ENCODE data around the gene AKR1A1. TPM values are rescaled to one million over a fixed set of nuclear protein-coding genes. Genes with fewer than 3 reads are reported as not detected.

AKR1A1 gene
- total and polyA plus RNA-seq, 2 of the 8 experiments (the other 6 are each of a cell fraction or from before 2014, with no cell fraction given), result 344 to 435 TPM

DNA sequence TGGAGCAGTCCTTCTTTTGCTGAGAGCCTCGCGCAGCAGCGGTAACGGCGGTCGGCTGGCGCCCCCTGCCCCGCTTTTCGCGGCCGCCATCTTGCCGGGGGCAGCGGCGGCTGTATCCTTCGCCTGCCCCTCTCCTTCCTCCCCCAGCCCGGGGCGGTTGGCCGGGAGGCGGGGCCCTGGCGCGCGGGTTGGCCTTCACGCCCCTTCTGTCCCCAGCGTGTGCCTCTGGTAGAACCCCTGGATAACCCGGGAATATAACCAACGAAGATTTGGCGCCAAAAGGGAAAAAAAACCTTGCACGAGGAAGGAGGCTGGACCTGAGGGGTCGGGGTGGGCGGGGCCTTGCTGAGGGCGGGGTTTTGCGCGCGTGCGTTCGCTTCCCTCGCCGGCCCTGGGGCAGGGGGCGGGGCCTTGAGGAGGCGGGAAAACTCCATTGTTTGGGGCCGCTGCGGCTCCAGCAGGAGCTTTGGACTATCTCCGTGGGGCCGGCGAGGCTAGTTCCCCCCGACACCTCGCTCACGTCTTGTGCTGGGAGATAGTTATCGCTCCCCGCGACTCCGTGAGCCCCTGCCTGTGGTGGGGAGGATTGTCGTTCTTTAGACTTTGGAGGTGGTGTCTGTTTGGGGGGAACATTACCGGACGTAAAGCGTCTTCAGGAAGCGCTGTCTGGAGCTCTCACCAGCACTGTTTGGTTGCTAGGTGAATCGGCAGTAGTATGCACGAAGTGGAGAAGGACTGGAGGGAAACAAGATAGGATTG is 33.9 kb downstream of the AKR1A1 start:
- Histone ChIP-seq H3K4me1 (replicated peaks in 1 of 4; ENCODE audit: control insufficient read depth in 3 of 4, insufficient read depth in 4 of 4, low read length in 3 of 4) (peaks cover 0 to 12% (median 1%) of the 10 kb centered on the region in 4 experiments; a peak in 4 of 7 replicates), H2BK12ac (ENCODE audit: low read depth, low read length) (peak overlapping the region; percentile 93; the same call in 1 of the 2 replicates), H3K27ac (ENCODE audit: low read depth, low read length) (peak overlapping the region; percentile 98), H2BK5ac (ENCODE audit: low read depth, low read length) (peak overlapping the region; percentile 100), H4K8ac (ENCODE audit: extremely low read depth, insufficient read depth, low read length) (peak overlapping the region; percentile 100; the same call in 1 of the 2 replicates), H3K36me3 (ENCODE audit: control insufficient read depth in 2 of 4, insufficient read depth in 4 of 4, low read length in 3 of 4) (peaks cover 0 to 13% (median 3%) of the 10 kb centered on the region in 4 experiments; a peak in 2 of 8 replicates), H4K5ac (ENCODE audit: insufficient read length, low read depth, low read length) (peak overlapping the region; percentile 100), H3K14ac (ENCODE audit: insufficient read length) (peak overlapping the region; percentile 42), H4K20me1 (replicated peaks in 1 of 2; ENCODE audit: control insufficient read depth in 1 of 2, insufficient read depth in 2 of 2, low read length in 2 of 2) (peaks cover 32 to 36% of the 10 kb centered on the region in 2 experiments), H2AFZ (ENCODE audit: low read length) (no peak overlapping the region), H3K23ac (ENCODE audit: insufficient read length) (no peak overlapping the region), H3K18ac (ENCODE audit: extremely low read depth, low read length) (peak overlapping the region; percentile 100), H3K4ac (replicated peaks; ENCODE audit: insufficient read length, low read depth, low read length) (peak overlapping the region; percentile 99), H3K79me1 (ENCODE audit: low read depth, low read length) (no peaks in the 10 kb centered on the region), H2BK15ac (ENCODE audit: low read length) (peak overlapping the region; percentile 92; the same call in 1 of the 2 replicates), H2BK20ac (ENCODE audit: low read length) (no peak overlapping the region), H3K9me3 (ENCODE audit: insufficient read depth in 2 of 2, low read depth in 1 of 2, low read length in 1 of 2) (no peaks in the 10 kb centered on the region), H3K23me2 (ENCODE audit: low read depth, low read length) (peaks cover 12% of the 10 kb centered on the region), H3K4me3 (ENCODE audit: extremely low read depth in 1 of 4, insufficient read depth in 2 of 4, low read depth in 3 of 4, low read length in 4 of 4) (peak overlapping the region; percentile 82 to 100 (median 94)), H2AK5ac (ENCODE audit: low read depth, low read length) (peak overlapping the region; percentile 97), H3K9ac (replicated peaks in 1 of 4; ENCODE audit: extremely low read depth in 1 of 4, low read depth in 3 of 4, low read length in 3 of 4) (peak overlapping the region; percentile 98 to 100 (median 100)), H4K91ac (replicated peaks; ENCODE audit: insufficient read length, low read length) (peak overlapping the region; percentile 99), H2BK120ac (replicated peaks; ENCODE audit: low read depth, low read length) (no peak overlapping the region), H3K27me3 (replicated peaks in 1 of 4; ENCODE audit: control insufficient read depth in 3 of 4, extremely low read depth in 1 of 4, insufficient read depth in 3 of 4, low read length in 3 of 4) (no peaks in the 10 kb centered on the region), H3K4me2 (ENCODE audit: insufficient read depth in 1 of 2, low read depth in 2 of 2, low read length in 2 of 2) (peak overlapping the region; percentile 89 to 93), H3K79me2 (ENCODE audit: control insufficient read depth in 1 of 2, insufficient read depth in 2 of 2, low read length in 2 of 2) (peaks cover 48 to 56% of the 10 kb centered on the region in 2 experiments), H3K56ac (replicated peaks; ENCODE audit: insufficient read length, low read depth, low read length) (peak overlapping the region; percentile 99)
- 1% methylated on average over 30 of the region's 59 CpGs; no CpG with 5 or more reads in 1 of the 2 experiments for WGBS, 2 experiments (ENCODE audit: extremely low coverage in 1 of 2, insufficient coverage in 1 of 2, insufficient read length in 1 of 2, insufficient replicate concordance in 2 of 2, low coverage in 1 of 2, low lambda C conversion rate in 2 of 2, missing lambda C conversion rate in 1 of 2)
- DNase-seq (ENCODE audit: low read depth in 1 of 2, low spot score in 2 of 2), result peak; percentile 71 to 94
- FAIRE-seq, result no peak
- ChIA-PET POLR2A (ENCODE audit: partially characterized antibody) (interaction anchor here (0.5 to 13.7 kb wide), 47 partner anchors 8 to 854 kb away, joined by 3 to 181 read pairs (median 5); partner anchors contain the start of genes AKR1A1, CCDC163, CCDC17 and EIF2B3), CTCF (ENCODE audit: partially characterized antibody) (interaction anchor here (0.6 to 8.2 kb wide), 4 partner anchors 15 to 93 kb away, joined by 3 to 52 read pairs (median 3); no protein-coding TSS in a partner anchor)
- no peak for TF ChIP-seq CBX5 (IDR thresholded peaks at IDR 0.05; ENCODE audit: low read depth, low read length)
- TF ChIP-seq SP1 (IDR thresholded peaks at IDR 0.05; ENCODE audit: low read depth, low read length), result no peak
- TF ChIP-seq TCF12 (IDR thresholded peaks at IDR 0.05; ENCODE audit: low read depth, low read length), result no peak
- no peak for TF ChIP-seq CHD1 (IDR thresholded peaks at IDR 0.05; ENCODE audit: low read depth, low read length)
- TF ChIP-seq POLR2AphosphoS5 (IDR thresholded peaks at IDR 0.05; ENCODE audit: low read depth, low read length), result peak; percentile 87
- TF ChIP-seq, protein P1, sequence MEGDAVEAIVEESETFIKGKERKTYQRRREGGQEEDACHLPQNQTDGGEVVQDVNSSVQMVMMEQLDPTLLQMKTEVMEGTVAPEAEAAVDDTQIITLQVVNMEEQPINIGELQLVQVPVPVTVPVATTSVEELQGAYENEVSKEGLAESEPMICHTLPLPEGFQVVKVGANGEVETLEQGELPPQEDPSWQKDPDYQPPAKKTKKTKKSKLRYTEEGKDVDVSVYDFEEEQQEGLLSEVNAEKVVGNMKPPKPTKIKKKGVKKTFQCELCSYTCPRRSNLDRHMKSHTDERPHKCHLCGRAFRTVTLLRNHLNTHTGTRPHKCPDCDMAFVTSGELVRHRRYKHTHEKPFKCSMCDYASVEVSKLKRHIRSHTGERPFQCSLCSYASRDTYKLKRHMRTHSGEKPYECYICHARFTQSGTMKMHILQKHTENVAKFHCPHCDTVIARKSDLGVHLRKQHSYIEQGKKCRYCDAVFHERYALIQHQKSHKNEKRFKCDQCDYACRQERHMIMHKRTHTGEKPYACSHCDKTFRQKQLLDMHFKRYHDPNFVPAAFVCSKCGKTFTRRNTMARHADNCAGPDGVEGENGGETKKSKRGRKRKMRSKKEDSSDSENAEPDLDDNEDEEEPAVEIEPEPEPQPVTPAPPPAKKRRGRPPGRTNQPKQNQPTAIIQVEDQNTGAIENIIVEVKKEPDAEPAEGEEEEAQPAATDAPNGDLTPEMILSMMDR (IDR thresholded peaks at IDR 0.05; ENCODE audit: control extremely low read depth in 1 of 3, insufficient read depth in 1 of 3, low read depth in 1 of 3, low read length in 3 of 3), result no peak
- TF ChIP-seq, protein P2, sequence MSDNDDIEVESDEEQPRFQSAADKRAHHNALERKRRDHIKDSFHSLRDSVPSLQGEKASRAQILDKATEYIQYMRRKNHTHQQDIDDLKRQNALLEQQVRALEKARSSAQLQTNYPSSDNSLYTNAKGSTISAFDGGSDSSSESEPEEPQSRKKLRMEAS (IDR thresholded peaks at IDR 0.05), result peak; percentile 80
- peak; percentile 31; the same call in 1 of the 2 replicates for TF ChIP-seq CREB1 (IDR thresholded peaks at IDR 0.05)
